GM13976 (cell line): ENCODE data around the gene ZNF785.

ENCODE experiments used
- DNase-seq: peaks from one replicate; pipeline ENCODE4 v3.0.0; 2012; ENCODE audit warnings: low spot score
- CTCF ChIP-seq: IDR thresholded peaks from 2 replicates; pipeline ENCODE4 v1.5.1; 2012; ENCODE audit warnings: borderline replicate concordance, mild to moderate bottlenecking; ENCODE audit not compliant: insufficient read depth; ENCODE audit errors: extremely low read depth, missing control alignments, control extremely low read depth
- in situ Hi-C: fragments of 300-500 bp; cut with MboI; formaldehyde crosslinking; loops from one replicate; pipeline ENCODE4 v1.12.0; 2022; ENCODE audit warnings: low sequenced_read_pairs, mixed read lengths, inconsistent platforms; ENCODE audit not compliant: unreplicated experiment

ZNF785 gene

GRCh38 chr16:30566531-30566930 is 19.0 kb downstream of the ZNF785 start:
- in situ Hi-C loops: no loop called here
- no peak for DNase-seq
- no peak for TF ChIP-seq CTCF

- in situ Hi-C loops: no loop called here
- no peak for DNase-seq
- no peak for TF ChIP-seq CTCF
Observed at GRCh38 chr16:30565984-30566383, 19.5 kb downstream of the ZNF785 start.

- no peak for DNase-seq
- no peak for TF ChIP-seq CTCF
- in situ Hi-C loops: no loop called here
Observed at GRCh38 chr16:30565526-30565925, 20.0 kb downstream of the ZNF785 start.

- no peak for DNase-seq
- in situ Hi-C loops: no loop called here
- no peak for TF ChIP-seq CTCF
Observed at GRCh38 chr16:30562021-30562420, 23.5 kb downstream of the ZNF785 start.

- TF ChIP-seq CTCF: no peak
- DNase-seq: no peak
- in situ Hi-C loops: no loop called here
Observed at GRCh38 chr16:30561089-30561816, 24.2 kb downstream of the ZNF785 start.

GRCh38 chr16:30559690-30560089 is 25.8 kb downstream of the ZNF785 start:
- DNase-seq: no peak
- in situ Hi-C loops: no loop called here
- no peak for TF ChIP-seq CTCF
